ENCODE data around the gene CORO2B. TPM values are rescaled to one million over a fixed set of nuclear protein-coding genes. Genes with fewer than 3 reads are reported as not detected.
"Not testable (repeated sequence)": the region's sequence is repeated elsewhere in the genome, so short reads cannot be mapped to it uniquely, and the experiment has no call there.

CORO2B gene
- total RNA-seq, 8 experiments from 2014 or later: 2.1 to 28.3 (median 16.4) TPM

- Histone ChIP-seq H3K27ac (no peak overlapping the region), H3K4me3 (no peak overlapping the region), H3K4me1 (replicated peaks in 1 of 2) (peaks cover 2 to 5% of the 10 kb centered on the region in 2 donors)
- in situ Hi-C loops (cut with MboI; ENCODE audit: low pct_unique_long_range_greater_than_20kb in 2 of 9, low sequenced_read_pairs in 9 of 9, unreplicated experiment in 9 of 9): loop anchor here (10.0 to 25.0 kb wide), 2 partner anchors 113 to 120 kb away; no protein-coding TSS in a partner anchor
- ATAC-seq (replicated peaks in 6 of 8): no peak
- WGBS, 10 experiments: 60 to 100% (median 83%) methylated on average over 1 to 4 of the region's 5 CpGs; no CpG with 5 or more reads in 1 of the 10 experiments
These were observed 96.2 kb downstream of the CORO2B start for GRCh38 chr15:68674975-68675374.

GRCh38 chr15:68676011-68676605 lies 97.3 kb downstream of the CORO2B start:
- ATAC-seq (replicated peaks in 6 of 8): no peak
- in situ Hi-C loops (cut with MboI; ENCODE audit: low pct_unique_long_range_greater_than_20kb in 2 of 9, low sequenced_read_pairs in 9 of 9, unreplicated experiment in 9 of 9): loop anchor here in 6 of 9 experiments (10.0 to 25.0 kb wide), 2 partner anchors 114 to 121 kb away; no protein-coding TSS in a partner anchor

GRCh38 chr15:68676926-68677325 lies 98.1 kb downstream of the CORO2B start:
- H3K27ac ChIP-seq: no peak overlapping the region
- 80 to 100% (median 94%) methylated on average over 1 to 3 of the region's 4 CpGs; no CpG with 5 or more reads in 6 of the 10 experiments for WGBS, 10 experiments
- H3K4me1 ChIP-seq (replicated peaks in 1 of 2): peaks cover 3 to 7% of the 10 kb centered on the region in 2 donors
- H3K4me3 ChIP-seq: no peak overlapping the region
- no peak for ATAC-seq (replicated peaks in 6 of 8)
- in situ Hi-C loops (cut with MboI; ENCODE audit: low pct_unique_long_range_greater_than_20kb in 2 of 9, low sequenced_read_pairs in 9 of 9, unreplicated experiment in 9 of 9): loop anchor here in 6 of 9 experiments (10.0 to 25.0 kb wide), 2 partner anchors 115 to 122 kb away; no protein-coding TSS in a partner anchor

More at GRCh38 chr15:68676011-68676605, 97.3 kb downstream of the CORO2B start:
- Histone ChIP-seq H3K4me3 (no peak overlapping the region), H3K27ac (no peak overlapping the region), H3K4me1 (replicated peaks in 1 of 2) (peaks cover 2 to 5% of the 10 kb centered on the region in 2 donors)
- 84 to 100% (median 100%) methylated on average over 1 to 4 of the region's 7 CpGs; no CpG with 5 or more reads in 3 of the 10 experiments for WGBS, 10 experiments

GRCh38 chr15:68677996-68678395 lies 99.2 kb downstream of the CORO2B start:
- in situ Hi-C loops (cut with MboI; ENCODE audit: low pct_unique_long_range_greater_than_20kb in 2 of 9, low sequenced_read_pairs in 9 of 9, unreplicated experiment in 9 of 9): loop anchor here in 6 of 9 experiments (10.0 to 25.0 kb wide), 2 partner anchors 116 to 123 kb away; no protein-coding TSS in a partner anchor
- ATAC-seq (replicated peaks in 6 of 8): no peak
- no peak overlapping the region for H3K27ac ChIP-seq

GRCh38 chr15:68678746-68679145 lies 100.0 kb downstream of the CORO2B start:
- H3K4me1 ChIP-seq (replicated peaks in 1 of 2): peaks cover 10 to 16% of the 10 kb centered on the region in 2 donors
- no peak overlapping the region for H3K27ac ChIP-seq
- no peak for ATAC-seq (replicated peaks in 6 of 8)
- WGBS, 10 experiments: 60 to 87% (median 74%) methylated on average over 1 to 3 of the region's 5 CpGs; no CpG with 5 or more reads in 6 of the 10 experiments
- H3K4me3 ChIP-seq: no peak overlapping the region
- in situ Hi-C loops (cut with MboI; ENCODE audit: low pct_unique_long_range_greater_than_20kb in 2 of 9, low sequenced_read_pairs in 9 of 9, unreplicated experiment in 9 of 9): loop anchor here in 6 of 9 experiments (10.0 to 25.0 kb wide), 2 partner anchors 116 to 124 kb away; no protein-coding TSS in a partner anchor

More at GRCh38 chr15:68677996-68678395, 99.2 kb downstream of the CORO2B start:
- WGBS, 10 experiments: 80 to 83% methylated on average over 1 of the region's 3 CpGs; no CpG with 5 or more reads in 8 of the 10 experiments
- Histone ChIP-seq H3K4me1 (replicated peaks in 1 of 2) (peaks cover 10 to 17% of the 10 kb centered on the region in 2 donors), H3K4me3 (no peak overlapping the region)

GRCh38 chr15:68679161-68679560 lies 100.4 kb downstream of the CORO2B start:
- no peak overlapping the region for H3K4me3 ChIP-seq
- in situ Hi-C loops (cut with MboI; ENCODE audit: low pct_unique_long_range_greater_than_20kb in 2 of 9, low sequenced_read_pairs in 9 of 9, unreplicated experiment in 9 of 9): loop anchor here in 6 of 9 experiments (10.0 to 25.0 kb wide), 2 partner anchors 117 to 124 kb away; no protein-coding TSS in a partner anchor
- peaks cover 10 to 14% of the 10 kb centered on the region in 2 donors for H3K4me1 ChIP-seq (replicated peaks in 1 of 2)
- WGBS, 10 experiments: 83 to 100% (median 100%) methylated on average over 1 of the region's 3 CpGs; no CpG with 5 or more reads in 6 of the 10 experiments
- ATAC-seq (replicated peaks in 6 of 8): no peak
- no peak overlapping the region for H3K27ac ChIP-seq

GRCh38 chr15:68679961-68680371 lies 101.2 kb downstream of the CORO2B start:
- no peak overlapping the region for H3K27ac ChIP-seq
- ATAC-seq (replicated peaks in 6 of 8): no peak
- 100% methylated on average over 1 to 2 of the region's 4 CpGs; no CpG with 5 or more reads in 7 of the 10 experiments for WGBS, 10 experiments
- peaks cover 10 to 12% of the 10 kb centered on the region in 2 donors for H3K4me1 ChIP-seq (replicated peaks in 1 of 2)
- no peak overlapping the region for H3K4me3 ChIP-seq
- in situ Hi-C loops (cut with MboI; ENCODE audit: low pct_unique_long_range_greater_than_20kb in 2 of 9, low sequenced_read_pairs in 9 of 9, unreplicated experiment in 9 of 9): loop anchor here in 6 of 9 experiments (10.0 to 25.0 kb wide), 2 partner anchors 118 to 125 kb away; no protein-coding TSS in a partner anchor

GRCh38 chr15:68680756-68681155 lies 102.0 kb downstream of the CORO2B start:
- in situ Hi-C loops (cut with MboI; ENCODE audit: low pct_unique_long_range_greater_than_20kb in 2 of 9, low sequenced_read_pairs in 9 of 9, unreplicated experiment in 9 of 9): loop anchor here in 1 of 9 experiments (25.0 kb wide), 1 partner anchor 118 kb away; no protein-coding TSS in a partner anchor
- not testable (repeated sequence) for ATAC-seq (replicated peaks in 6 of 8); H3K27ac ChIP-seq; H3K4me3 ChIP-seq
- peaks cover 8 to 12% of the 10 kb centered on the region in 2 donors for H3K4me1 ChIP-seq (replicated peaks in 1 of 2)
- 85 to 100% (median 93%) methylated on average over 1 to 9 of the region's 10 CpGs; no CpG with 5 or more reads in 3 of the 10 experiments for WGBS, 10 experiments

- WGBS, 10 experiments: 92% methylated on average over 2 of the region's 2 CpGs; no CpG with 5 or more reads in 9 of the 10 experiments
- ATAC-seq (replicated peaks in 6 of 8): peak in 5 of 8 experiments; percentile 6 to 25 (median 14)
- in situ Hi-C loops (cut with MboI; ENCODE audit: low pct_unique_long_range_greater_than_20kb in 2 of 9, low sequenced_read_pairs in 9 of 9, unreplicated experiment in 9 of 9): loop anchor here in 1 of 9 experiments (25.0 kb wide), 1 partner anchor 120 kb away; no protein-coding TSS in a partner anchor
- peaks cover 8 to 12% of the 10 kb centered on the region in 2 donors for H3K4me1 ChIP-seq (replicated peaks in 1 of 2)
- peak overlapping the region in 1 of 2 donors; percentile 68 for H3K27ac ChIP-seq
- H3K4me3 ChIP-seq: no peak overlapping the region
These were observed 103.0 kb downstream of the CORO2B start for GRCh38 chr15:68681836-68682235.

GRCh38 chr15:68682330-68682729 lies 103.5 kb downstream of the CORO2B start:
- in situ Hi-C loops (cut with MboI; ENCODE audit: low pct_unique_long_range_greater_than_20kb in 2 of 9, low sequenced_read_pairs in 9 of 9, unreplicated experiment in 9 of 9): loop anchor here in 1 of 9 experiments (25.0 kb wide), 1 partner anchor 120 kb away; no protein-coding TSS in a partner anchor
- peak in 5 of 8 experiments; percentile 93 to 100 (median 99) for ATAC-seq (replicated peaks in 6 of 8)
- Histone ChIP-seq H3K4me1 (replicated peaks in 1 of 2) (peaks cover 11 to 12% of the 10 kb centered on the region in 2 donors), H3K27ac (peak overlapping the region in 1 of 2 donors; percentile 68), H3K4me3 (no peak overlapping the region)
- WGBS, 10 experiments: 0 to 100% (median 80%) methylated on average over 1 to 3 of the region's 5 CpGs; no CpG with 5 or more reads in 5 of the 10 experiments

- Histone ChIP-seq H3K4me3 (no peak overlapping the region), H3K4me1 (replicated peaks in 1 of 2) (peaks cover 12 to 17% of the 10 kb centered on the region in 2 donors), H3K27ac (peak overlapping the region in 1 of 2 donors; percentile 68)
- in situ Hi-C loops (cut with MboI; ENCODE audit: low pct_unique_long_range_greater_than_20kb in 2 of 9, low sequenced_read_pairs in 9 of 9, unreplicated experiment in 9 of 9): loop anchor here in 1 of 9 experiments (25.0 kb wide), 1 partner anchor 121 kb away; no protein-coding TSS in a partner anchor
- ATAC-seq (replicated peaks in 6 of 8): no peak
- 67 to 86% (median 82%) methylated on average over 1 to 4 of the region's 8 CpGs; no CpG with 5 or more reads in 6 of the 10 experiments for WGBS, 10 experiments
These were observed 104.2 kb downstream of the CORO2B start for GRCh38 chr15:68683026-68683425.

GRCh38 chr15:68683551-68683950 lies 104.8 kb downstream of the CORO2B start:
- Histone ChIP-seq H3K27ac (no peak overlapping the region), H3K4me3 (no peak overlapping the region), H3K4me1 (replicated peaks in 1 of 2) (peaks cover 17 to 23% of the 10 kb centered on the region in 2 donors)
- WGBS, 10 experiments: 92 to 100% (median 100%) methylated on average over 1 to 2 of the region's 2 CpGs; no CpG with 5 or more reads in 6 of the 10 experiments
- ATAC-seq (replicated peaks in 6 of 8): no peak
- in situ Hi-C loops (cut with MboI; ENCODE audit: low pct_unique_long_range_greater_than_20kb in 2 of 9, low sequenced_read_pairs in 9 of 9, unreplicated experiment in 9 of 9): loop anchor here in 1 of 9 experiments (25.0 kb wide), 1 partner anchor 121 kb away; no protein-coding TSS in a partner anchor
